OCI-LY3 (cell line): ENCODE measurements around the gene SH3GL2.

ENCODE experiments used
- EZH2phosphoT487 ChIP-seq: fragments of 200-600 bp; shearing (Covaris generic); IDR thresholded peaks from 2 replicates; pipeline ENCODE4 v1.6.1; 2018; ENCODE audit warnings: antibody characterized with exemption, mixed run types, low read depth
- TF ChIP-seq, protein P1 (sequence below): fragments of 200-600, 300-600 bp; sonication (generic); IDR thresholded peaks from 2 replicates; pipeline ENCODE4 v1.5.1; 2014; ENCODE audit warnings: antibody characterized with exemption, low read length, low read depth

GRCh38 chr9:17839776-17840175 is 260.9 kb downstream of the SH3GL2 start:
- TF ChIP-seq, protein P1, sequence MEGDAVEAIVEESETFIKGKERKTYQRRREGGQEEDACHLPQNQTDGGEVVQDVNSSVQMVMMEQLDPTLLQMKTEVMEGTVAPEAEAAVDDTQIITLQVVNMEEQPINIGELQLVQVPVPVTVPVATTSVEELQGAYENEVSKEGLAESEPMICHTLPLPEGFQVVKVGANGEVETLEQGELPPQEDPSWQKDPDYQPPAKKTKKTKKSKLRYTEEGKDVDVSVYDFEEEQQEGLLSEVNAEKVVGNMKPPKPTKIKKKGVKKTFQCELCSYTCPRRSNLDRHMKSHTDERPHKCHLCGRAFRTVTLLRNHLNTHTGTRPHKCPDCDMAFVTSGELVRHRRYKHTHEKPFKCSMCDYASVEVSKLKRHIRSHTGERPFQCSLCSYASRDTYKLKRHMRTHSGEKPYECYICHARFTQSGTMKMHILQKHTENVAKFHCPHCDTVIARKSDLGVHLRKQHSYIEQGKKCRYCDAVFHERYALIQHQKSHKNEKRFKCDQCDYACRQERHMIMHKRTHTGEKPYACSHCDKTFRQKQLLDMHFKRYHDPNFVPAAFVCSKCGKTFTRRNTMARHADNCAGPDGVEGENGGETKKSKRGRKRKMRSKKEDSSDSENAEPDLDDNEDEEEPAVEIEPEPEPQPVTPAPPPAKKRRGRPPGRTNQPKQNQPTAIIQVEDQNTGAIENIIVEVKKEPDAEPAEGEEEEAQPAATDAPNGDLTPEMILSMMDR, result no peak
- TF ChIP-seq EZH2phosphoT487, result no peak
